Gastroesophageal sphincter (tissue), 4 donors: ENCODE results near the gene PCAT7. TPM values are rescaled to one million over a fixed set of nuclear protein-coding genes. Genes with fewer than 3 reads are reported as not detected.
"Not testable (repeated sequence)": the region's sequence is repeated elsewhere in the genome, so short reads cannot be mapped to it uniquely, and the experiment has no call there.

Experiments
- ATAC-seq: fragments of 150-250 bp; one replicate; pipeline ENCODE4 v1.9.1; 2016; ENCODE audit warnings: mild to moderate bottlenecking, moderate library complexity
- H3K27ac ChIP-seq, 4 donors: fragments of 200-600 bp; sonication (generic) in 3 of 4; 1 replicate in 3 of 4; 2 replicates in 1 of 4; pipeline ENCODE4 v1.5.1; 2016 to 2019
- H3K27me3 ChIP-seq: fragments of 200-600 bp; sonication (generic); one replicate; pipeline ENCODE4 v1.5.1; 2019
- H3K36me3 ChIP-seq, 2 donors: fragments of 200-600 bp; sonication (generic); one replicate each; pipeline ENCODE4 v1.5.1; 2019; ENCODE audit warnings: control low read depth in 1 of 2
- H3K4me1 ChIP-seq, 3 donors: fragments of 200-600 bp; sonication (generic); 1 replicate in 2 of 3; 2 replicates in 1 of 3; pipeline ENCODE4 v1.5.1; 2016 to 2019; ENCODE audit warnings: control low read depth in 2 of 3
- H3K4me3 ChIP-seq, 2 donors: fragments of 200-600 bp; sonication (generic); one replicate each; pipeline ENCODE4 v1.5.1; 2019; ENCODE audit warnings: mild to moderate bottlenecking in 1 of 2, moderate library complexity in 1 of 2
- H3K9me3 ChIP-seq, 3 donors: fragments of 200-600 bp; sonication (generic); one replicate each; pipeline ENCODE4 v1.5.1; 2017 to 2019; ENCODE audit warnings: control low read depth in 2 of 3
- EP300 ChIP-seq: sonication (generic); formaldehyde crosslinking; IDR thresholded peaks from one replicate; pipeline ENCODE4 v1.6.1; 2017; ENCODE audit warnings: antibody characterized with exemption, mild to moderate bottlenecking
- POLR2A ChIP-seq, 2 donors: fragments of 450-650 bp; IDR thresholded peaks; one replicate each; pipeline ENCODE4 v1.6.1; 2017; ENCODE audit warnings: antibody characterized with exemption in 2 of 2, mild to moderate bottlenecking in 2 of 2, moderate library complexity in 1 of 2
- POLR2AphosphoS5 ChIP-seq: sonication (generic); formaldehyde crosslinking; IDR thresholded peaks from one replicate; pipeline ENCODE4 v1.6.1; 2017; ENCODE audit warnings: antibody characterized with exemption
- WGBS, 2 donors: methylation state at CpG; one replicate each; pipeline ENCODE4 v1.1.5; 2018; ENCODE audit warnings: low coverage in 1 of 2; 5-methylcytosine and 5-hydroxymethylcytosine counted together
- total RNA-seq, 4 donors: library from RNA; depleted of rRNA; stranded (reverse); fragments of >200 nt; gene quantifications; one replicate each; pipeline ENCODE4 v1.1.0, GENCODE V29; 2016
- TF ChIP-seq, protein P1 (sequence below), 4 experiments: fragments of 200-600 bp in 2 of 4; fragments of 450-650 bp in 2 of 4; sonication (generic) in 1 of 4; IDR thresholded peaks; one replicate each; pipeline ENCODE4 v1.5.1; 2017 to 2019; ENCODE audit warnings: antibody characterized with exemption in 4 of 4, mild to moderate bottlenecking in 2 of 4, moderate library complexity in 2 of 4

The PCAT7 gene
- total RNA-seq, 4 donors from 2014 or later: not detected

DNA sequence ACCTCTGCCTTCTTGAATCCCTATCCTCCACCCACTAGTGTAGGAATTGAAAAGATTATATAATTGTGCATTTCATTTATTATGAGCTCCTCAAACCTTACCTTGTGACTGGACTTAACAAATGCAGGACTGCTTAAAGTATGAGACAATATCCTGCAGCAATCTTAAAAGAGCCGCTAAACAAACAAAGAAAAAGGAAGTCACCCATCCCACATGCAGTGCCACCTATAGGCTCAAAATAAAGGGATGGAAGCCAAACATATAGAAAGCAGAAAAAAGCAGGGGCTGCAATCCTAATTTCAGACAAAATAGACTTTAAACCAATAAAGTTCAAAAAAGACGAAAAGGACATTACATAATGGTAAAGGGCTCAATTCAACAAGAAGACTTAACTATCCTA, 8.7 kb downstream of the PCAT7 start:
- no peak for ATAC-seq
- Histone ChIP-seq H3K4me1 (no peaks in the 10 kb centered on the region), H3K9me3 (no peaks in the 10 kb centered on the region), H3K27ac (no peak overlapping the region), H3K36me3 (no peaks in the 10 kb centered on the region), H3K27me3 (no peaks in the 10 kb centered on the region), H3K4me3 (no peak overlapping the region)
- TF ChIP-seq, protein P1, sequence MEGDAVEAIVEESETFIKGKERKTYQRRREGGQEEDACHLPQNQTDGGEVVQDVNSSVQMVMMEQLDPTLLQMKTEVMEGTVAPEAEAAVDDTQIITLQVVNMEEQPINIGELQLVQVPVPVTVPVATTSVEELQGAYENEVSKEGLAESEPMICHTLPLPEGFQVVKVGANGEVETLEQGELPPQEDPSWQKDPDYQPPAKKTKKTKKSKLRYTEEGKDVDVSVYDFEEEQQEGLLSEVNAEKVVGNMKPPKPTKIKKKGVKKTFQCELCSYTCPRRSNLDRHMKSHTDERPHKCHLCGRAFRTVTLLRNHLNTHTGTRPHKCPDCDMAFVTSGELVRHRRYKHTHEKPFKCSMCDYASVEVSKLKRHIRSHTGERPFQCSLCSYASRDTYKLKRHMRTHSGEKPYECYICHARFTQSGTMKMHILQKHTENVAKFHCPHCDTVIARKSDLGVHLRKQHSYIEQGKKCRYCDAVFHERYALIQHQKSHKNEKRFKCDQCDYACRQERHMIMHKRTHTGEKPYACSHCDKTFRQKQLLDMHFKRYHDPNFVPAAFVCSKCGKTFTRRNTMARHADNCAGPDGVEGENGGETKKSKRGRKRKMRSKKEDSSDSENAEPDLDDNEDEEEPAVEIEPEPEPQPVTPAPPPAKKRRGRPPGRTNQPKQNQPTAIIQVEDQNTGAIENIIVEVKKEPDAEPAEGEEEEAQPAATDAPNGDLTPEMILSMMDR (IDR thresholded peaks at IDR 0.05): no peak
- no peak for TF ChIP-seq POLR2AphosphoS5
- TF ChIP-seq POLR2A (IDR thresholded peaks at IDR 0.05): no peak
- TF ChIP-seq EP300: no peak
- WGBS, 2 donors: 64 to 92% methylated on average over 2 of the region's 2 CpGs

DNA sequence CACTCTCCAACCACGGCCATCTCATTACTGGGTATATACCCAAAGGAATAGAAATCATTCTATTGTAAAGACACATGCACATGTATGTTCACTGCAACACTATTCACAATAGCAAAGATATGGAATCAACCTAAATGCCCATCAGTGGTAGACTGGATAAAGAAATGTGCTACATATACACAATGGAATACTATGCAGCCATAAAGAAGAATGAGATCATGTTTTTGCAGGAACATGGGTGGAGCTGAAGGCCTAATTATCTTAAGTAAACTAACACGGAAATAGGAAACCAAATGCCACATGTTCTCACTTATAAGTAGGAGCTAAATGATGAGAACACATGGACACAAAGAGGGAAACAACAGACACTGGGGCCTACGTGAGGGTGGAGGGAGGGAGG, 9.4 kb downstream of the PCAT7 start:
- ATAC-seq, H3K27me3 ChIP-seq, H3K4me1 ChIP-seq, H3K9me3 ChIP-seq, H3K36me3 ChIP-seq, H3K4me3 ChIP-seq, H3K27ac ChIP-seq: not testable (repeated sequence)
- WGBS, 2 donors: 60 to 71% methylated on average over 1 to 3 of the region's 3 CpGs

DNA sequence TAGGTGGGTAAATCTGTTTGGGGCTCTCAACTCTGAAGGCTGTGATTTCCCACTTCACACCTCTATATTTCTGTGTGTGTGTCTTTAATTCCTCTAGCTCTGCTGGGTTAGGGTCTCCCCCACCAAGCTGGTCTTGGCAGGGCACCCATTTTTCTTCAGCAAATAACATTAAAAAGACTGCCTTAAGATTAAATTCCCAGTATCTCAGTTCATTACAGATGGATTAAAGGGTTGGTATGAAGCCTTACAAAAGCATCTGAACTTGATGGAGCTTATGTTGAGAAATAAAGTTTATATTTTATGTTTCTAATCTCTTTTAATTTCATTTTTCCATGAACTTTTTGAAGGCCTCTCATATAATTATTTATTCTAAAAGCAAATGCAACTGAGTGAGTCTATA, 11.7 kb downstream of the PCAT7 start:
- no peaks in the 10 kb centered on the region for H3K9me3 ChIP-seq
- H3K27me3 ChIP-seq: no peaks in the 10 kb centered on the region
- no peak for ATAC-seq
- no peaks in the 10 kb centered on the region for H3K4me1 ChIP-seq
- TF ChIP-seq, protein P1 (IDR thresholded peaks at IDR 0.05): no peak
- TF ChIP-seq POLR2A (IDR thresholded peaks at IDR 0.05) (no peak), EP300 (no peak), POLR2AphosphoS5 (no peak)
- no peaks in the 10 kb centered on the region for H3K36me3 ChIP-seq
- H3K4me3 ChIP-seq: no peak overlapping the region
- no peak overlapping the region for H3K27ac ChIP-seq

DNA sequence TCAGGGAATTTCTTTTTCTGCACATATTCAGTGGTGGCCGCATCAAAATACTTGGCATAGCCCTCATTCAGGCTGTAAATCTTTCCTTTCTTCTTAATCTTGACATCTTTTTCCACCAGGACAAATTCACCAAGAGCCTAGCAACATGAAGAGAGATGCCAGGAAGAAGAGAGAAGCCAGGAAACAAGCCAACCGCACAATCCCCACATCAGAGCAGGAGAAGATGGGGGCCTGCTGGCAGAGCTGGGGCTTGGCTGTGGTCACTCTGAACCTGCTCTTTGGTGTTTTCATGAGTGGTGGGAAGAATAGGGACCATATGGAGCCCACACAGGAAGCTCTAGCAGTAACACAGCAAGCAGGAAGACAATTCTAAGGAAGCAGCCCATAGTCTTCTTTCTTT, 12.4 kb downstream of the PCAT7 start:
- no peaks in the 10 kb centered on the region for H3K27me3 ChIP-seq
- H3K27ac ChIP-seq: no peak overlapping the region
- H3K4me3 ChIP-seq: no peak overlapping the region
- TF ChIP-seq, protein P1 (IDR thresholded peaks at IDR 0.05): no peak
- no peaks in the 10 kb centered on the region for H3K4me1 ChIP-seq
- WGBS, 2 donors: 64 to 72% methylated on average over 1 to 2 of the region's 2 CpGs
- H3K9me3 ChIP-seq: no peaks in the 10 kb centered on the region
- H3K36me3 ChIP-seq: no peaks in the 10 kb centered on the region
- no peak for ATAC-seq

DNA sequence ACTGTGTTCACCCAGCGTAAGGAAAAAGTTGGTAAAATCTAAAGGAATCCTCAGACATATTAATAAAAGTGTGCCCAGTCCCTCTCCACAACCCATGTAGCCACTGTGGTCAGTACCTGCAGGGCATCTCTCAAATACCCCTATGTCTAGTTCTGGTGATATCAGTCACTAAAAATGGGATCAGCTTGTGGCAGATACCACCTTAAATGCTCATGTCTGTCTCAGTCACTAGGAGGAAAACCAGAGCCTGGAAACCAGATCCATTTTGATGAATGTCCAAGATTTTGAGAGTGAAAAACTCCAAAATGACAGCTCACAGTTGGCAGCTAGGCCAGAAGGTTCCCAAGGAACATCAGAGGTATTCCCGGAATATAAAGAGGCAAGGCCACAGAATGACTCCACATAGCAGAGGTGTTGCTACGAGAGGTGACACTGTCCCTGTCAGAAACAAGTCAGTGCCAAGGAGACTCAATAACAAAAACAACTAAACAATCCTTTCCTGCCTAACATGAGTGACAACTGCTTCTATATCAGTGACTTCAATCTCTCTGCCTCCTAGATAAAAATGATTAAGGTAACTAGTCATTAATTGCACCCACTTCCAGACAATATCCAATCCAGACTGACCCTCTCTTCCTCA, 13.5 kb downstream of the PCAT7 start:
- Histone ChIP-seq H3K4me1 (no peaks in the 10 kb centered on the region), H3K27me3 (no peaks in the 10 kb centered on the region), H3K9me3 (no peaks in the 10 kb centered on the region), H3K4me3 (no peak overlapping the region), H3K27ac (no peak overlapping the region), H3K36me3 (no peaks in the 10 kb centered on the region)
- TF ChIP-seq POLR2A (IDR thresholded peaks at IDR 0.05): no peak
- no peak for TF ChIP-seq EP300
- ATAC-seq: no peak
- WGBS, 2 donors: 63 to 66% methylated on average over 3 of the region's 3 CpGs

DNA sequence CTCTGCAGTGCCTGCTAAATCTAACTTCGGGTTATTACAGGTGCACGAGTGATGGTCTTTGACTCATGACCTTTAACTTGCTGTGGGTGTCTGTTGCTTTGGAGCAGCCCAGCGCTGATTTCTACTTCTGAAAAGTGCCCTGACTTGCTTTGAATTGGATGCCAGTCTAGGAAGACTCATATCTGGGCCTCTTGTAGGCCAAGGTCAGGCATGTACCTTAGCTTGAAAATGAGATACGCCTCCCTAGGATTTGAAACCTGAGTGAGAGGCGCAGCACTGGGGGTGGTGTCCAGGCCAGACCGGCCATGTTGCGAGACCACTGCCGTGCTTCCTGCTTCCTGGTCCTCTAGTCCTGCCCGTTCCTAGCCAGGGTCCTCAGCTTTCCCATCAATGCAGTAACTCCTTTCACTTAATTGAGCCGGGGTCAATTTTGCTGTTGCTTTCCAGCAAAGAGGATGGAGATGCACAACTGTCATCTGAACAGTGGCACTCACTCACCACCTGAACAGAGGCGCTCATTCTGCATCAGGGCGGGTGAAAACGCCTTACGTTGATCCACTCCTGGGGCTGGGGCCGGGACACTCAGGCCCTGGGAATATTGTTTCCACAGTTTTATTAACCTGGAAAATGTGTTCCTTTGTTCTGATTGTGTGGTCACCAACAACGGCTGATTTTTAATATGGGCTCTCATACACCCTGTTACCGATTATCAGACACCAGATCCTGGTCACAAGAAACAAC, 14.3 kb downstream of the PCAT7 start:
- no peaks in the 10 kb centered on the region for H3K27me3 ChIP-seq
- H3K4me3 ChIP-seq: no peak overlapping the region
- H3K9me3 ChIP-seq: no peaks in the 10 kb centered on the region
- no peaks in the 10 kb centered on the region for H3K36me3 ChIP-seq
- ATAC-seq: no peak
- no peak overlapping the region for H3K27ac ChIP-seq
- WGBS, 2 donors: 87 to 92% methylated on average over 7 to 9 of the region's 17 CpGs
- TF ChIP-seq POLR2A (IDR thresholded peaks at IDR 0.05) (no peak), POLR2AphosphoS5 (no peak), EP300 (no peak)
- TF ChIP-seq, protein P1 (IDR thresholded peaks at IDR 0.05): no peak
- H3K4me1 ChIP-seq: no peaks in the 10 kb centered on the region
